ENCODE data around the gene SNX9. TPM values are rescaled to one million over a fixed set of nuclear protein-coding genes. Genes with fewer than 3 reads are reported as not detected.

SNX9 gene
- total and polyA plus RNA-seq, 2 donors (not counting 1 experiment from before 2014, with no cell fraction given) = 56.8 to 117 TPM

GRCh38 chr6:157904999-157905398 is 82.0 kb downstream of the SNX9 start:
- H3K4me2 ChIP-seq (ENCODE audit: extremely low read depth, insufficient read depth, low read length) = no peak overlapping the region
- no peaks in the 10 kb centered on the region for H3K79me2 ChIP-seq (ENCODE audit: control insufficient read depth, insufficient read depth, low read length)
- DNase-seq (ENCODE audit: low read depth in 2 of 2) = no peak
- H3K27ac ChIP-seq (ENCODE audit: insufficient read depth, low read length) = no peak overlapping the region
- TF ChIP-seq EZH2 (IDR thresholded peaks at IDR 0.05; ENCODE audit: low read length, missing control alignments) (no peak), CTCF (conservative IDR thresholded peaks at IDR 0.05 in 1 of 2, IDR thresholded peaks at IDR 0.05 in 1 of 2; ENCODE audit: low read depth in 1 of 2, low read length in 2 of 2) (no peak)
- H4K20me1 ChIP-seq (ENCODE audit: control insufficient read depth, extremely low read depth, insufficient read depth, low read length) = no peaks in the 10 kb centered on the region
- H3K4me3 ChIP-seq (replicated peaks in 1 of 4; ENCODE audit: control extremely low read depth in 1 of 4, insufficient read depth in 1 of 4, low read depth in 3 of 4, low read length in 4 of 4) = no peak overlapping the region
- no peak overlapping the region for H2AFZ ChIP-seq (ENCODE audit: low read length)
- H3K36me3 ChIP-seq (ENCODE audit: control insufficient read depth, insufficient read depth, low read length) = peaks cover 6% of the 10 kb centered on the region
- no peaks in the 10 kb centered on the region for H3K9me3 ChIP-seq (ENCODE audit: control insufficient read depth, insufficient read depth, low read depth, low read length)
- no peaks in the 10 kb centered on the region for H3K4me1 ChIP-seq (ENCODE audit: control insufficient read depth, extremely low read depth, insufficient read depth, low read length)
- H3K27me3 ChIP-seq (ENCODE audit: control insufficient read depth, insufficient read depth, low read length) = no peaks in the 10 kb centered on the region
- H3K9ac ChIP-seq (ENCODE audit: insufficient read depth, low read length) = no peak overlapping the region

- Histone ChIP-seq H2AFZ (ENCODE audit: low read length) (no peak overlapping the region), H4K20me1 (ENCODE audit: control insufficient read depth, extremely low read depth, insufficient read depth, low read length) (no peaks in the 10 kb centered on the region), H3K4me2 (ENCODE audit: extremely low read depth, insufficient read depth, low read length) (no peak overlapping the region), H3K79me2 (ENCODE audit: control insufficient read depth, insufficient read depth, low read length) (no peaks in the 10 kb centered on the region), H3K9me3 (ENCODE audit: control insufficient read depth, insufficient read depth, low read depth, low read length) (no peaks in the 10 kb centered on the region), H3K27me3 (ENCODE audit: control insufficient read depth, insufficient read depth, low read length) (no peaks in the 10 kb centered on the region), H3K36me3 (ENCODE audit: control insufficient read depth, insufficient read depth, low read length) (peaks cover 8% of the 10 kb centered on the region), H3K9ac (ENCODE audit: insufficient read depth, low read length) (no peak overlapping the region), H3K4me1 (ENCODE audit: control insufficient read depth, extremely low read depth, insufficient read depth, low read length) (no peaks in the 10 kb centered on the region), H3K27ac (ENCODE audit: insufficient read depth, low read length) (no peak overlapping the region), H3K4me3 (replicated peaks in 1 of 4; ENCODE audit: control extremely low read depth in 1 of 4, insufficient read depth in 1 of 4, low read depth in 3 of 4, low read length in 4 of 4) (no peak overlapping the region)
- peak in 1 of 2 donors; percentile 42 for TF ChIP-seq CTCF (conservative IDR thresholded peaks at IDR 0.05 in 1 of 2, IDR thresholded peaks at IDR 0.05 in 1 of 2; ENCODE audit: low read depth in 1 of 2, low read length in 2 of 2)
- no peak for TF ChIP-seq EZH2 (IDR thresholded peaks at IDR 0.05; ENCODE audit: low read length, missing control alignments)
- DNase-seq (ENCODE audit: low read depth in 2 of 2) = peak in 1 of 2 donors; percentile 31
Observed at GRCh38 chr6:157905590-157906342, 82.7 kb downstream of the SNX9 start.

- Histone ChIP-seq H2AFZ (ENCODE audit: low read length) (no peak overlapping the region), H3K36me3 (ENCODE audit: control insufficient read depth, insufficient read depth, low read length) (peaks cover 8% of the 10 kb centered on the region)
Observed at GRCh38 chr6:157906537-157907061, 83.6 kb downstream of the SNX9 start.

More at GRCh38 chr6:157906537-157907061, 83.6 kb downstream of the SNX9 start:
- Histone ChIP-seq H4K20me1 (ENCODE audit: control insufficient read depth, extremely low read depth, insufficient read depth, low read length) (no peaks in the 10 kb centered on the region), H3K4me2 (ENCODE audit: extremely low read depth, insufficient read depth, low read length) (no peak overlapping the region), H3K9ac (ENCODE audit: insufficient read depth, low read length) (no peak overlapping the region), H3K4me3 (replicated peaks in 1 of 4; ENCODE audit: control extremely low read depth in 1 of 4, insufficient read depth in 1 of 4, low read depth in 3 of 4, low read length in 4 of 4) (no peak overlapping the region), H3K79me2 (ENCODE audit: control insufficient read depth, insufficient read depth, low read length) (no peaks in the 10 kb centered on the region), H3K27ac (ENCODE audit: insufficient read depth, low read length) (no peak overlapping the region), H3K27me3 (ENCODE audit: control insufficient read depth, insufficient read depth, low read length) (no peaks in the 10 kb centered on the region), H3K4me1 (ENCODE audit: control insufficient read depth, extremely low read depth, insufficient read depth, low read length) (no peaks in the 10 kb centered on the region), H3K9me3 (ENCODE audit: control insufficient read depth, insufficient read depth, low read depth, low read length) (no peaks in the 10 kb centered on the region)
- DNase-seq (ENCODE audit: low read depth in 2 of 2) = no peak
- no peak for TF ChIP-seq CTCF (conservative IDR thresholded peaks at IDR 0.05 in 1 of 2, IDR thresholded peaks at IDR 0.05 in 1 of 2; ENCODE audit: low read depth in 1 of 2, low read length in 2 of 2)
- no peak for TF ChIP-seq EZH2 (IDR thresholded peaks at IDR 0.05; ENCODE audit: low read length, missing control alignments)

All from fibroblast of lung (primary cell).